Amniotic stem cell (primary cell): ENCODE data around the gene FGF14.
"Not testable (repeated sequence)": the region's sequence is repeated elsewhere in the genome, so short reads cannot be mapped to it uniquely, and the experiment has no call there.

ENCODE experiments used
- DNase-seq: peaks from one replicate; lab custom pipeline; 2025; lab: John Stamatoyannopoulos, UW

The FGF14 gene

DNA sequence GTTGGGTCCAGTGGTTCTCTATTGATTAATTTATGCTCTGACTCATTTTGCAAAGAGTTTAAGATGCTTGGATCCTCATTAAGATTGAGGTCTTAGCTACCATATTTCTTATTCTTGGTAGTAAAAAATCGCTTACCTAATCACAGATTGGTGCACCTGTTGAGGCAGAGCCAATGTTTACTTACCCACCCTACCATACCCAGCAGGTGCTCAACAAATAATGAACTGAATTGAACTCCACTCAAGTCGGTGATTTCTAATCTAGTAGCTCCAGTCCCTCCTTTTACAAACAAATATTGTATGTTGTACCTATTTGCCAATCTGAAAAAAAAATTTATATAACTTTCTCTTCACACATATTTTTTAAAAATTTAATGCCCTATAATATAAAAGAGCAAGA is 361.0 kb downstream of the FGF14 start:
- no peak for DNase-seq

DNA sequence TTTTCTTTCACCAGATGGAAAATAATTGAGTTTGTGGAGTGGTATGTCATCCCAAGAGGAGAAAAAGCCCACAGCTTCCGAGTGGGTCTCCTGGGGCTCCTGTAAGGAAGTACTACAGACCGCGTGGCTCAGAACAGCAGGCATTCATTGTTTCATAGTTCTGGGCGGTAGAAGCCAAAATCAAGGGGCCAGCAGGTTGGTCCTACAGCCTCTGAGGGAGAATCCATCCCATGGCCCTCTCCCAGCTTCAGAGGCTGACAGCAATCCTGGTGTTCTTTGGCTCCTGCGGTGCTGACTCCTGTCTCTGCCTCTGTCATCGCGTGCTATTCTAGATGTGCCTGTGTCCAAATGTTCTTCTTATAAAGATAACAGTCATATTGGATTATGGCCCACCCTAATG is 362.6 kb downstream of the FGF14 start:
- no peak for DNase-seq

DNA sequence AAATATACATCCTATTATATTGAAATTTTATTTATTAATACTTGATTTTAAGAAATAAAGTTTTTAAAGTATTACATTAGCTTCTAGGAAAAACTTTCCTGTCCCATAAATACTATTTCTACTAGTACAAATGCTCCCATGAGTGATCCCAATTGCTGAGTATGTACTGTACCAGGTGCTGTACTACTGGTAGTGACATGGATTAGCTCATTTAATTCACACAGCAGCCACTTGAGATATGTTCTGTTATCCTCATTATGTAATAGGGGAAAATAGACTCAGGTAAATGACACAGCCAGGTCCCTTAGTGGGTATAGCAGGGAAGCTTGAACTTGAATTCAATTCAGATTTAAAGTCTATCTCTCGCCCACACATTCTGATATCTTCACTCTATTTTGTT is 363.1 kb downstream of the FGF14 start:
- no peak for DNase-seq

DNA sequence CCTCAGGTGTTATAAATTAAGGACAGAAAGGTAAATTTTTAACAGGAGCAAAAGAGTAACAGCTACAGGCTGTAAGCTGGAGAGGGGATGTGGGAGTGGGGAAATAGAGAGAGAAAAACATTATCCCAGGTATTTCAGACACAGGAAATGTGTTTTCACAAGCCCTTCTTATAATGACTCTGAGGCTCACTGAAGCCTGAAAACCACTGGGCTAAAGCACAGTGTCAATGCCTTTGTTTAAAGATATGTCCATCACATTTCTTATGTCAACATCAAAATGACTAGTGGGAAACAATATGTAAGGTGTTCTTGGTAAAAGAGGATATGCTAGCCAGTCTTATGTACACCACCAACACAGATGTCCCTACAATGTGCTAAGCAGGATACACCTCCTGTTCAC is 365.9 kb downstream of the FGF14 start:
- no peak for DNase-seq

DNA sequence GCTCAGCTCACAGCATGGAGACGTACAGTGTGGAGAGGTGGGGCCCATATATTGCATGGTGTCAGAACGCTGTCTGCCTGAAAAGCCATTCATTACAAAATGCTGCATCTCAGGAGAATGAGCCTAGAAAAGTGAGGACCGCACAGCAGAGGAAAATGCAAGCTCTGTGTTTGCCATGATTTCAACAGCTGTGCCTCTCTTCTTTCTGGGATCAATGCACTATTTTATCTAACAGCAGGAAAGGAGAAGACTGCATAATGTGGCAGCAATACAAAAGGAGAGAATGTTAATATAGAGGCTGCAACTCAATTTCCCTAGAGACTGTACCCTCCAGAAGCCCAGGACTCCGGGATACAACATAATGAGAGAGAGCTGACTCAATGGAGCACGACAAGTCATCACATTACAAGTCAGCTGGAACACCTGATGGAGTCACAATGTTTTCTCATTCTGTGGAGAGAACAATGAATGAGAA is 368.0 kb downstream of the FGF14 start:
- DNase-seq = no peak

DNA sequence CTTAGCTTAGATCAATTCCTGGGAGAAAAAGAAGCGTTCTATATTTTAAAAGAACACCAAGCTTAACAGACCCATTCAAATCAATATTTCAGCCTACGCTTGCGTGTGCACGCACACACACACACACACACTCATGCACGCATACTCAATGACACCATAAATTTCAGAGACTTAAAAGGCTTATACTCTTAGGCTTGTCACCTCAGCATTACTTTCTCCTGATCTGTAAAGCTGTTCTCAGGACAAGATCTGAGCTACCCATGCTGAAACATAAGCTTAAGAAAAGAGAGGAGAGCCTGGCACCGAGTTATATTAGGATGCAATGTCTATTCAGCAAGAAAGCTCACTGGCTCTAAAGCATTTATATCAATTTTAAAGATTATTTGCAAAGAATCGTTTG is 368.5 kb downstream of the FGF14 start:
- DNase-seq = no peak

DNA sequence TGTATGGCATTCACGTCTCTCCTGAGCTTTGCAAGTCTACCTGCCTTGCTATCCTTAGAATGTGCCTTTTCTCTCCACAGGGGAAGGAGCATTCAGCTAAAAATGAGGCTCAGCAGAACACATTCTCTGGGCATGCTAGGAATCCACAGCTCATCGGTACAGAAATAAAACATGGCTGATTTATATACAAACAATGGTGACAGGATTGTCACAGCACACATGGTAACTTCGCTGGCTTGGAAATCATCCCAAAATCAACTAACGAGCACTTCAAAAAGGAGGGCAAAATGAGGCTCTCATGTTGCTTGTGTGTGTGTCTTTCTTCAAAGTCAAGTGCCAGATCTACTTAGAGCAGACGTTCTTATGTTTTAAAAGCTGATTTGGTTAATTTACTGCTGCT is 373.0 kb downstream of the FGF14 start:
- no peak for DNase-seq

DNA sequence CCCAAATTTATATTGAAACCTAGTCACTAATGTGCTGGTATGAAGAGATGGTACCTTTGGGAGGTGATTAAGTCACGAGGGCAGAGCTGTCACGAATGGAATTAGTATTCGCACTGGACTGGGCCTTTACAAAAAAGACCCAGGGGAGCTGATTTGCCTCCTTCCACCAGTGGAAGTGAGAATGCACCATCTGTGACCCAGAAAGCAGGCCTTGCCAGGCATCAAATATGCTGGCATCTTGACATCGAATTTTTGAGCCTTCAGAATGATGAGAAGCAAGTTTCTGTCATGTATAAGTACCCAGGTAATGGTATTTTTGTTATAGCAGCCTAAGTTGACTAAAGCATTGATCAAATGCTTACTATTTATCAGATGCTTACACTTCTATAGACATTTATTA is 373.6 kb downstream of the FGF14 start:
- DNase-seq = no peak

DNA sequence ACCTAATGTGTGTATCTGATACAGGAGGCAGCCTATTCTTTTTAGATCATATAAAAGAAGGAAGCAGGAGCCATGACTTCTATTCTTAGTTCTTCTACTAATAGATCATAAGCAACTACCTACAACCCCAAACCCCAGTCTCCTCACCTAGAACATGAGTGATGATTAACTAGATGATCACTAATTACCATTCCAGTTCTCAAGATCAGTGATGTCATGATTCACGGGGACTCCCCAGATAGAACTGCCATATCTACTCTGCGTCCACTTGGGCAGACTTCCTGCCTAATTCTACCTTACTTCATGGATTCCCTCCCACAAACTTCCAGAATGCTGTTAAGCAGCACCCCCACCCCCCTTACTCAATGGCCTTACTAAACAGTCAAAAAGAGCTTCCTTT is 380.1 kb downstream of the FGF14 start:
- DNase-seq = no peak

DNA sequence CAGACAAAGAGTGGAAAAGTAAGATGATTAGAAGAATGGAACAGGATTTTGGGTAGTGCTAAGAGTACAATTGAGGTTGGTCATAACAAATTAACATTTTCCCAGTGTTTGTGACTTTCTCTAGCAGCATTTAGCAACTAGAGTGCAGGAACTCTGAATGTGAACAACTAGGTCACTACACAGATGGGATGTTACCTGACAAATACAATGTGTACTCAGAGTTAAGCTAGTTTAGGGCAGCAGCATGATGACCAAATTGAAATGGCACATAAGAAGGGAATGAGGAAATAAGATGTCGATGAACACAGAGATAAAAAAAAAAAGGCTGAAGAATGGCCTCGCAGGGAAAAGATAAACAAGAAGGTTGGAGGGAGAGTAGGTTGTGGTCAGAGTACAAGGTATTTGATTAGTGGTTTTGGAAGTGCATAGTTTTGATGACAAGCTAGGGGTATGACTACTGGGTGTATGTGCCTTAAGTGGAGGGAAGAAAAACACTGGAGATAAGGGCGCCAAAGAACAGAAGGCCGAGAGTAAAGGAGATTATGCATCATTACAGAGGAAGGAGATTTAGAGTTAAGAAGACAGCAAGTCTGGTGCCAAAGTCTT is 381.1 kb downstream of the FGF14 start:
- DNase-seq = no peak

DNA sequence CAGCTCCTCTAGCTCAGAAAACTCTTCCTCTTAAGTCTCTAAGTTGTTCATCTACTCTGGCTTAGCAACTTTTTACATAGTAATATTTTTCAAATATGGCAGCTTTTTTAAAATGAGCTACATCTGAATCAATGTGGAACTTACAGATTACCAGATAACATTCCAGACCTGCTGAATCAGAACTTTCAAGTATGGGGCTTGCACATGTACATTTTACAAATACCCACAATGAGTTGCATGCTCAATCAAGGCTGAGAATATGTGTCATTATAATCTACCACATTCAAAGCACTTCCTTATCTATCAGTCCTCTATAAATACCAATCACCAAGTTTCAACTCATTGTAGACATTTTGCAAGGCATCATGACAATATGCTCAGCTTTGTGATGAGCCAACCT is 383.1 kb downstream of the FGF14 start:
- DNase-seq = no peak

DNA sequence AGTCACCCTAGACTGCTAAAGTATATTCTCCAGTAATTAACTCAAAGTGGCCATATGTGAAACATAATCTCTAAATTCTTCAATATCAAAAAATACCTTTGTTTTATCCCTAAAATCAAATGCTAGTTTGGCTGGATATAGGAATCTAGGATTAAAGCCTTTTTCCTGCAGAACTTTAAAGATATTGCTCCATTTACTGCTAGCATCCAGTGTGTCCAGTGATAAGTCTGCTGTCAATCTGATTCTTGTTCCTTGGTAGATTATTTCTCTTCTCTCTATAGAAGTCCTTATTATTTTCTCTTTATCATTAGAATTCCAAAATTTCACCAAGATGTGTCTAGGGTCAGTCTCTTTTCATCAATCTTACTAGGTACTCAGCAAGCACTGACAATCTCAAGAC is 384.6 kb downstream of the FGF14 start:
- DNase-seq = no peak

DNA sequence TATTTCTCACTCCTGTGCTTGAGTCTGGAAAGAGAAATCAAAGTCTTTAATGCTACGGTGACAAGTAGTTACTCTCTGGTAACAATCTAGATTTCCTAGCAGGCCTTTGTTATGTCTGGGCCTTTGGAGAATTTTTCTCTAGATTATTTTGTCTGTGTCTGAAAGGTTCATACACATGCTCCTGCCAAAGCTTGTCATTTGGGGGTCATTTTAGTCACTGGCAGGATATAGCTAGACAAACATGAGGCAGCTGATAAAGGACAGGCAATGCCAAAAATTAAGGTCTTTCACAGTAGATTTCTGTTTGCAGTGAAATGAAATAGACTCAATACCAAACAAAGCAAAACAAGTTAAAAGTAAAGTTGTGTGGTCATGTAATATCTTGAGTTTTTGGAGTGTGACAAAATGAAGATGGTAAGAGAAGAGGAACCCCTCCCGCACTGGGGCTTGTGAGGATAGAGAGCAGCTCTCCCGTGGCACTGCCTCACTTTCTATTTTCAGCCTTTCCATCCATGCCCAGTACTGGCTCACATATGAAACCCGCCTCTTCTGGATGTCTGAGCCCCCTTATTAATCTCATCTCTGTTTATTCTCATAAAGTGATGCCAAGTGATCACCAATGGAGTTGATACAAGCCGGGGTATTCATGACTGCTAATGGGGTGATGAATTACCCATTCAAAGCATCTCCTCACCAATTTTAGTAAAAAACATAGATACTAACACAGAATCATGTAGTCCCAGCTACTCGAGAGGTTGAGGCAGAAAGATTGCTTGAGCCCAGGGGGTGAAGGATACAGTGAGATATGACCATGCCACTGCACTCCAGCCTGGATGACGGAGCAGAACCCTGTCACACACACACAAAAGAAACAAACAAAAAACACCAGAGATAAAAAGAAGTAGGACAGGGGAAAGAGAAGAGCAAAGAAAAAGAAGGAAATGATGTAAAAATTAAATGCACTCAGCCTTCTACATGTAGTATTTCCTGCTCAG is 389.3 kb downstream of the FGF14 start:
- DNase-seq = no peak

DNA sequence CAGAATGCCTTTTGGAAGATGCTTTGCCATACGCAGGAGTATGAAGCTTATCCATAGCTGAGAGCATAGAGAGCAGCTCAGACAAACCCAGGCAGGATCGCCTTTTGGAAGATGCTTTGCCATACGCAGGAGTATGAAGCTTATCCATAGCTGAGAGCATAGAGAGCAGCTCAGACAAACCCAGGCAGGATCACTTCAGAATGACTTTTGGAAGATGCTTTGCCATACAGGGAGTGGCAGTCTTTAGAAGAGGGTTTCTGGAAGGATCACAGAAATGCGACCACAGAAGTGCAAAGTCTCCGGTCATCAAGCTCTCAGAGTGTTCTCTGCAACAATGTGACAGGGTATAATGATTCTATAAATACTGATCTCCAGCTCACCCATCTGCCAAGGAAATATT is 390.4 kb downstream of the FGF14 start:
- DNase-seq = not testable (repeated sequence)

DNA sequence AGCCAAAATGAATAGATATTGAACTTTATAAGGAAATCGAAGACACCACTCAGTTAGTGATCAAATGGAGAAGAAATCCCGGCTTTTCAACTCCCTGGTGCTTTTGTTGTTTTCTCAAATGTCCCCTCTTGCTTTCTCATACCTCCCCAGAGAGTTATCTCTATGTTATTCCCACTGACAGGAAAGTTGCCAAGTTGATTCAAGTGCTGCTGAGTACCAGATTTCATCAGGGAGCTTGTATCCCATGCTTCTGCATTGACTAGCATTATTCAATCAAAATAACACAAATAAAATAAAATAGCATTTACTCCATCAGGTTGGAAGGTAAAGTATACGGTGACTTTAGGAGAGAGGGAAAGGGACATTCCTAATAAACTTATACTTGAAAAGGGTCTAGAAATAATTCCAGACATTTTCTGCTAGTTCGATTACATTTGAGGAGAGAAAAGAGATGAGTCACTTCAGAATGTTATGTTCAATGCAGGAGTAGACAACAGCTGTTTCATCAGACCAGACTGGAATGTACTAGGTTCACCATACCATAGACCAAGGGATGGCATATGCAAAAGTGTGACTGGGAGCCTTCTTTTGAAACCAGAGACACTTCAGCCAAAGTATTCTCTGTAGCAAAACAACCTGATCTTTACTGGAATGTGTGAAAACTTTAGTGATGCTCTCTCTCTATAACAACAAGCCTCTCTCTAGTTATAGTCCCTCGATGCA is 397.8 kb downstream of the FGF14 start:
- DNase-seq = no peak

DNA sequence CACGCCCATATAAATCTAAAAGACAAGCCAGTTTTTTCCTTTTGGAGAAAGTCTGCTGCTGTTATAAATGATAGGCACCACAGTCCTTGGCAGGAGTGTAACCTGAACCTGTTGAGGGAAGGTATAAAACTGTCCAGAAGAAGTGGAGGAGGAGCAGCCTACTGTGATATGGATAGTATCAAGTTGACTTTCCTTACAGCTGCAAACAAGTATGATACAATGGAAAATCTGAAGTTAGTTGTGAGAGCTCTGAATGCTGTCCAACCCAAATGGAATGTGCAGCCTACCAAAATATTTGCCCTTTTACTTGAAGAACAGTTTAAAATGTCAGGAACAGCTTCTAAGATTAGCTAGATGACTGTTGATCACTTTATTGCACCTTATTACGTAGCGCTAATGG is 399.6 kb downstream of the FGF14 start:
- DNase-seq = no peak

DNA sequence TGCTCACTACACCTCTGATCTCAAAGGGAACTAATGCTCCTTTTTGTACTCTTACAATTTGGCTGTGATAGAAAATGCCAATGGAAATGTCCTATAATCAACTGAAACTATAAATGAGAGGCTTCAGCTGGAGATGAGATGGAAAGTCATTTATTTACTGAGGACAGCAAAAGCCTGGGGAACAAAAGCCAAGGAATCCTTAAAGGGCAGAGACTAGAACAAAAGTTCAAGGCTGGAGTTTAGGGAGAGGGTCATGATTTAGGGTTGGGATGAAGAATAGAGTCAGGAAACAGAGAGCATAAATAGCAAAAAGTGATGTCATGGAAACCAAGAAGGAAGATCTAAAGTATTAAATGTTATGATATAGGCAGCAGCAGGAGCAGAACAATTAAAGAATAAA is 401.1 kb downstream of the FGF14 start:
- DNase-seq = no peak

DNA sequence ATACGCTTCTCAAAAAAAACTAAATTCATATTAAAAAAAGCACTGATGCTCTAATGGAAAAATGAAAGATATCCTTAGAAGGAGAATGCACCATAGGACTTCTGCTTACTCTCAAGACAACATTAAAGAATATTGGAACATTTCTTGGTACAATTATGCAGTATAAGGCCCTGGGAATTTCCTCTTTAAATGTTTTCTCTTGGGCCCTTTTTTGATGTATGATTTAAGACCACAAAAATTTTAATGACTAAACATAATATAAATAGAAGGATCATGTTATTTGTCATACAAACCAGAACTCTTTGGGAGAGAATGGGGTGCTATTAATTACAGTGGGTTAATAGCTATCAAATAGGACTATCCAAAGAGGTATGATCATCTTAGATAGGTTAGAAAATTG is 403.7 kb downstream of the FGF14 start:
- no peak for DNase-seq

DNA sequence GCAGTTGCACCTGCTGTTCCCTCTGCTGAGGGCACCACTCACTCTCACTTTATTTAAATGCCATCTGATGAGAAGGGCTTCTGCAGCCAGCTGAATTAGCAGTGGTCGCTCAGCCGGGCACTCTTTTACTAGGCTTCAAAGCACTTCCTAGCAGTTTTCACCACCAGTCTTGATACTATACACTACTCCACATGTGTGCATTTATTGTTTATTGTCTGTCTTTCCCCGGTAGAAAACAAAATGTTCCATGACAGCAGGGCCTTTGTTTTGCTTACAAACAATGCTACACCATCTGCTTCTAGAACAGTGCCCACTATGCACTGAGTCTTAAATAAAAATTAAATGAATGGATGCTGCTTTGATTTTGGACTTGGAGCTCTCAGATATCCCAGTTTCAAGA is 404.9 kb downstream of the FGF14 start:
- DNase-seq = no peak

DNA sequence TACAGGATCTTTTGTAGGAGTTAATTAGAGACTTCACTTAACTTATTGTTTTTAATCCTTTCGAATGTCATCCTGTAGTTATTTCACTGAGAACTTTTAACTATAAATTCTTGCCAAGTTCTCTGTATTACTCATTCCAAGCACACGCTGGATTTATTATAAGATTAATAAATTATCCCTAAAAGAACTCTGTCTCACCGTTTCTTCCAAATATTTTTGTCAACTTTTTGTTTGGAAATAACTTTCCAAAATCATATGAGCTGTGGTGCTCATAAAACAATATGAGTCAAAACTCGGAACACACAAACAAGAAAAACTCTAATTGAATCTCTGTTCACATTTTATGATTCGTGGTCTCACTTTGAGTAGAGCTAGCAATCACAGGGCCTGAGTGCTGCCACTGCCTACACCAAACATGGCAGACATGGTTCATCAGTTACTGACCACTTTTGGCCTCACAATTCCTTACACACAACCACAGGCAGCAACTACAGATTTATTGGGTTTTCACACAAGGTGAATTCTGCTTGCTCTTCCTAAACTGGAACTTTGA is 412.0 kb downstream of the FGF14 start:
- no peak for DNase-seq

DNA sequence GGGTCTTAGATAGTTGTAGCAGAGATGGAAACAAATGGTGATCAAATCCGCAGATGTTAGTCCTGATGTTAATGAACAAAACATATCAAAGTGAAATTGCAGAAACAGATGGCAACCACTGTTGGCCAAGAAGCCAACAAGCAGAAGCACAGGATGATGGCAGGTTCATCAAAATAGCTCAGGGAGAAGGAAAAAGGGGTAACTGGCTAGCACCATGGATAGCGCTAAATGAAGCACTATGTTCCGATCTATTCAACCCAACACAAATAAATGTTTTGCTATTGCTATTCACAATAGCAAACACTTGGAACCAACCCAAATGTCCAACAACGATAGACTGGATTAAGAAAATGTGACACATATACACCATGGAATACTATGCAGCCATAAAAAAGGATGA is 413.7 kb downstream of the FGF14 start:
- no peak for DNase-seq

DNA sequence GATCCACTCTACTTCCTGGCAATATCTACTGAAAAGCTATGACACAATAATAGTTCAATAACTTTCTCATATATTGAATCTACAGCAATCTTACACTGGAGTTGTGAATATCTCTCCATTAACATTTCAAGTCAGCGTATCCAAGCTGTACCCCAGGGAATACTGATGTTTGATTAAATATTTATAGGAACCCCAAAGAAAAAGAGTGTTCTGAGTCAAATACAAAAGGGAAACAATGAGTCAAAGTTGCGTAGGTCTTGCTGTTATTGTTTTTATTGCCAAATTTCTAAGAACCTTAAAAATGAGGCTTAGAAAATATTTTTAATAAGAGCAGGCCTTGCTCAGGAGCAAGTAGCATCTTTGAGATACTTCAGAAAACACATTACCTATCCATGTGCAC is 415.5 kb downstream of the FGF14 start:
- DNase-seq = no peak

DNA sequence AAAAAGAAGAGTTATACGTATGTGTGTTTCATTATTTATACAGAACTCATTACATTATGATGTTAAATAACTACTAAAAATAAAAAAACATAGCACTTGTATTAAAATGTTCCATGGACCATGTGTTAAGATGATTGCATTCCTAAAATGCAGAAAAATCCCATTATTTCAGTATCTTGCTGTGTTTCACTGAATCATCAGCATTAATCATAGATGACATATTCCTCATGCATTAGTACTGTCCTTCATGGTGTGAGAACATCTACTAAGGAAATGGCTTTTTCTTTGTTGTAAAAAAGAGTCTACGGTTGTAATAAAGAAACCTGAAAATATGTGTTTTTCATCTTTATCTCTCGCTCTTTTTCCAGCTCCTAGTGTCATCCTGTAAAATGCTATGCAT is 416.5 kb downstream of the FGF14 start:
- no peak for DNase-seq
